K562 (cell line): ENCODE measurements around the gene PPP4C. TPM values are rescaled to one million over a fixed set of nuclear protein-coding genes. Genes with fewer than 3 reads are reported as not detected.

ENCODE experiments used
- ARNT ChIP-seq, 2 experiments: fragments of 450-650 bp; IDR thresholded peaks; 2 replicates each; pipeline ENCODE4 v1.6.1; 2016; ENCODE audit warnings: mild to moderate bottlenecking in 1 of 2
- ETS2 ChIP-seq: IDR thresholded peaks from 2 replicates; pipeline ENCODE4 v1.6.1; 2016; ENCODE audit warnings: borderline replicate concordance, missing genetic modification characterization, mild to moderate bottlenecking, moderate library complexity, missing compliant biosample characterization; ENCODE audit not compliant: poor library complexity, severe bottlenecking
- POLR2H ChIP-seq: IDR thresholded peaks from 2 replicates; pipeline ENCODE4 v1.6.1; 2016; ENCODE audit warnings: missing genetic modification characterization, low read depth, mild to moderate bottlenecking, control low read depth, missing compliant biosample characterization, moderate library complexity
- SPI1 ChIP-seq: IDR thresholded peaks from 2 replicates; pipeline ENCODE4 v1.6.1; 2011; ENCODE audit warnings: low read depth, low read length, control low read depth, borderline replicate concordance
- TRIM24 ChIP-seq, 2 experiments: fragments of 450-650 bp; IDR thresholded peaks; 2 replicates each; pipeline ENCODE4 v1.6.1; 2016
- ZBTB33 ChIP-seq: sonication (generic); formaldehyde crosslinking; IDR thresholded peaks from 2 replicates; pipeline ENCODE4 v1.8.1; 2023; ENCODE audit warnings: mild to moderate bottlenecking, missing genetic modification reagents
- ZNF561 ChIP-seq: fragments of 450-650 bp; formaldehyde crosslinking; conservative IDR thresholded peaks from 2 replicates; pipeline ENCODE4 v1.4.0; 2020; ENCODE audit warnings: mild to moderate bottlenecking, moderate library complexity
- polyA plus RNA-seq, 8 experiments: library from polyadenylated mRNA; depleted of rRNA in 4 of 8; stranded (reverse) in 5 of 8; unstranded in 3 of 8; fragments of >200 nt; fragmentation: Nextera tagmentation in 2 of 8; fragmentation: Illumina TruSeq in 1 of 8; extraction: Ambion mirVana in 2 of 8; extraction: Trizol in 1 of 8; gene quantifications; 2 replicates each; pipeline versions ENCODE4 v1.2.1 to v1.2.3, GENCODE V29; 2011 to 2014; ENCODE audit warnings: inconsistent platforms in 1 of 8, missing spikeins in 1 of 8
- total RNA-seq, 7 experiments: library from RNA; depleted of rRNA in 6 of 7; stranded (reverse); fragments of >200 nt in 6 of 7; fragmentation: Illumina TruSeq in 2 of 7; extraction: Trizol in 2 of 7; gene quantifications; 2 replicates each; pipeline versions ENCODE4 v1.2.1 to v1.2.3, GENCODE V29; 2011 to 2021; ENCODE audit warnings: low replicate concordance in 1 of 7
- TF ChIP-seq, protein P1 (sequence below): fragments of 200-800 bp; sonication (Bioruptor generic); IDR thresholded peaks from 2 replicates; pipeline ENCODE4 v1.6.1; 2017; ENCODE audit warnings: missing genetic modification characterization, missing compliant biosample characterization
- TF ChIP-seq, protein P2 (sequence below): IDR thresholded peaks from 2 replicates; pipeline ENCODE4 v1.6.1; 2011; ENCODE audit not compliant: insufficient read length; ENCODE audit errors: extremely low read depth

Gene PPP4C
- total and polyA plus RNA-seq, 9 of the 15 experiments (the other 6 are each of a cell fraction or from before 2014, with no cell fraction given), result 3.5 to 183 (median 131) TPM

DNA sequence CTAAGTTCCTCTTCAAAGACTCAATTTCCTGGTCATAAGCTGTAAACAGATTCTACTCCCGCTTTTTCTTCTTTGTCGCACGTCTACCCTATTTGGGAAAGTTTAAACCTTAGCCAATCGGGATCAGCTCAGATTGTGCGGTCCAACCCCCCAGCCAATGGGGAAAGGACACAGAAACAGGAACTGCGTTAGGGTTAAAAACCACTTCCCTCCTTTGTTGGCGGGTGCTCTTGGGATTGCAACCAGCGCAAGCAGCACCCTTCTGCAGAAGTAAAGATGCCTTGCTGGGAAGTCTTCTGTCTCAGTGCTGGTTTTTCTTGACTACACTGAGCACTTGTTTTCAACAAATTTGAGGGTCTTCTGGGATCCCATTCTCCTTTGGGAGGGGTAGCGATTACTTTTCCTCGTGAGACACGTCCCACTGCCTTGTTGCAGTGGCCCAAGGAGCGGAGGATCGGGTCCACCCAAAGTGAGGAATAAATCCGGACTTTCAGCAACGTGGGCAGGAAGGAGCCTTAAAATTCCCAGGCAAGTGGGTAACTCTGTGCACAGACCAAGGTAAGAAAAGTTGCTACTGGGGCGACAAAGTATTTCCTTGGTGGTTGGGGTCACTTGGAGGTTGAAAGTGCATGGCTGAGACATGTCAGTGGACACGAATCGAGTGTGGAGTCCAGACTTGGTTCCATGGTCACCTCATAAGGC is 21.2 kb downstream of the PPP4C start (continued):
- peak; percentile 98 for TF ChIP-seq ZBTB33
- TF ChIP-seq, protein P1, sequence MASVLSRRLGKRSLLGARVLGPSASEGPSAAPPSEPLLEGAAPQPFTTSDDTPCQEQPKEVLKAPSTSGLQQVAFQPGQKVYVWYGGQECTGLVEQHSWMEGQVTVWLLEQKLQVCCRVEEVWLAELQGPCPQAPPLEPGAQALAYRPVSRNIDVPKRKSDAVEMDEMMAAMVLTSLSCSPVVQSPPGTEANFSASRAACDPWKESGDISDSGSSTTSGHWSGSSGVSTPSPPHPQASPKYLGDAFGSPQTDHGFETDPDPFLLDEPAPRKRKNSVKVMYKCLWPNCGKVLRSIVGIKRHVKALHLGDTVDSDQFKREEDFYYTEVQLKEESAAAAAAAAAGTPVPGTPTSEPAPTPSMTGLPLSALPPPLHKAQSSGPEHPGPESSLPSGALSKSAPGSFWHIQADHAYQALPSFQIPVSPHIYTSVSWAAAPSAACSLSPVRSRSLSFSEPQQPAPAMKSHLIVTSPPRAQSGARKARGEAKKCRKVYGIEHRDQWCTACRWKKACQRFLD (CRISPR knock-in tag), result peak; percentile 4; the same call in 1 of the 2 replicates
- TF ChIP-seq POLR2H (tag), result no peak
- no peak for TF ChIP-seq ETS2 (tag)
- TF ChIP-seq SPI1, result peak; percentile 89
- TF ChIP-seq ARNT (IDR thresholded peaks at IDR 0.05), result peak in 1 of 2 experiments; percentile 81; a peak in 1 of 4 replicates
- TF ChIP-seq, protein P2, sequence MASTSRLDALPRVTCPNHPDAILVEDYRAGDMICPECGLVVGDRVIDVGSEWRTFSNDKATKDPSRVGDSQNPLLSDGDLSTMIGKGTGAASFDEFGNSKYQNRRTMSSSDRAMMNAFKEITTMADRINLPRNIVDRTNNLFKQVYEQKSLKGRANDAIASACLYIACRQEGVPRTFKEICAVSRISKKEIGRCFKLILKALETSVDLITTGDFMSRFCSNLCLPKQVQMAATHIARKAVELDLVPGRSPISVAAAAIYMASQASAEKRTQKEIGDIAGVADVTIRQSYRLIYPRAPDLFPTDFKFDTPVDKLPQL, result no peak
- peak; percentile 94 for TF ChIP-seq ZNF561
- TF ChIP-seq TRIM24 (IDR thresholded peaks at IDR 0.05), result peak; percentile 81 to 88
- TF ChIP-seq, all 486 proteins: peak for 18
